H1 (cell line): ENCODE data around the gene CDY2A. TPM values are rescaled to one million over a fixed set of nuclear protein-coding genes. Genes with fewer than 3 reads are reported as not detected.

Experiments
- polyA plus RNA-seq, 7 experiments: library from polyadenylated mRNA; depleted of rRNA in 3 of 7; stranded (reverse) in 5 of 7; unstranded in 2 of 7; fragments of >200 nt in 5 of 7; fragments of 200-250 nt in 2 of 7; gene quantifications; 1 replicate in 5 of 7; 2 replicates in 1 of 7; 4 replicates in 1 of 7; pipeline versions ENCODE4 v1.2.1 to v1.2.3, GENCODE V29; 2011 to 2013; ENCODE audit warnings: missing spikeins in 2 of 7, mixed read lengths in 2 of 7
- total RNA-seq: library from RNA; stranded (reverse); fragmentation: NEBNext Ultra II Directional; extraction: Animal tissue kit (Norgen Biotek cat#: 25700); gene quantifications from 2 replicates; pipeline ENCODE4 v1.2.1, GENCODE V29; 2021

CDY2A gene
- total and polyA plus RNA-seq, 2 of the 8 experiments (the other 6 are each of a cell fraction or from before 2014, with no cell fraction given), result not detected

Other genes starting within 250 kb of the CDY2A start
- gene CDY2B, start 145.6 kb upstream of the CDY2A start, total RNA-seq, result not detected in 2 replicates
- not detected in 2 replicates for gene CDY2B, start 145.6 kb upstream of the CDY2A start, polyA plus RNA-seq (2011; rRNA removed)